Fibroblast of the aortic adventitia (primary cell): ENCODE data around the gene FSTL5. TPM values are rescaled to one million over a fixed set of nuclear protein-coding genes. Genes with fewer than 3 reads are reported as not detected.
A peak's percentile ranks its signal among the peaks of the same experiment; 100 is the strongest.

Experiments used
- DNase-seq: peaks from one replicate; pipeline ENCODE4 v3.0.0-alpha.2; 2010; ENCODE audit warnings: low read depth
- H3K4me3 ChIP-seq: 2 replicates; pipeline ENCODE4 v1.5.1; 2011; ENCODE audit warnings: low read depth, mild to moderate bottlenecking, control low read depth, low read length, moderate library complexity
- CTCF ChIP-seq: IDR thresholded peaks from 2 replicates; pipeline ENCODE4 v1.5.1; 2011; ENCODE audit warnings: mild to moderate bottlenecking, low read length, control low read depth, inconsistent platforms; ENCODE audit not compliant: insufficient read depth
- total RNA-seq: library from RNA; depleted of rRNA; stranded (reverse); fragments of >200 nt; gene quantifications from 2 replicates; pipeline ENCODE4 v1.2.3, GENCODE V29; 2012; ENCODE audit warnings: low replicate concordance

Gene FSTL5
- total RNA-seq, 1 donor = under 0.01 TPM

- no peak overlapping the region for H3K4me3 ChIP-seq
- TF ChIP-seq CTCF = no peak
- DNase-seq = no peak
Observed at GRCh38 chr4:161728929-161729328, 434.9 kb downstream of the FSTL5 start.

DNA sequence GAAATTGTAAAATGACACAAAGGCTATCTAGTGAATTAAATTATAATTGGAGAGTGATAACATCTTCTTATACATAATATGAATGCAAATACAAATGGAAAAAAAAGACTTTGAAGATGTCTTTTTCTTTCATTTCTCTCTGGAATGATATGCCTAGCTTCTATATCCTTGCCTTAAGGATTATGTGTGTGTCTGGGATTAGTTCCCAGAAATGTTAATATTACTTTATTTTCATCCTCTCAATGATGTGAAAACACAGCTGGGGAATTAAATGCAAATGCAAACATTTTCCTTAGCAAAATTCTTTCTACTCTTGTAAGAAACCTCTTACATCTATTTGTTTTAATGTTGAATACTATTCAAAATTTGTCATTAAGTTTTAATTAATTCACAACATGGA lies 441.9 kb downstream of the FSTL5 start:
- no peak overlapping the region for H3K4me3 ChIP-seq
- DNase-seq = no peak
- no peak for TF ChIP-seq CTCF

GRCh38 chr4:161717084-161717483 lies 446.7 kb downstream of the FSTL5 start:
- no peak for DNase-seq
- TF ChIP-seq CTCF = no peak

GRCh38 chr4:161714931-161715330 lies 448.9 kb downstream of the FSTL5 start:
- H3K4me3 ChIP-seq = no peak overlapping the region
- DNase-seq = no peak
- TF ChIP-seq CTCF = no peak

More at GRCh38 chr4:161717084-161717483, 446.7 kb downstream of the FSTL5 start:
- H3K4me3 ChIP-seq = no peak overlapping the region

DNA sequence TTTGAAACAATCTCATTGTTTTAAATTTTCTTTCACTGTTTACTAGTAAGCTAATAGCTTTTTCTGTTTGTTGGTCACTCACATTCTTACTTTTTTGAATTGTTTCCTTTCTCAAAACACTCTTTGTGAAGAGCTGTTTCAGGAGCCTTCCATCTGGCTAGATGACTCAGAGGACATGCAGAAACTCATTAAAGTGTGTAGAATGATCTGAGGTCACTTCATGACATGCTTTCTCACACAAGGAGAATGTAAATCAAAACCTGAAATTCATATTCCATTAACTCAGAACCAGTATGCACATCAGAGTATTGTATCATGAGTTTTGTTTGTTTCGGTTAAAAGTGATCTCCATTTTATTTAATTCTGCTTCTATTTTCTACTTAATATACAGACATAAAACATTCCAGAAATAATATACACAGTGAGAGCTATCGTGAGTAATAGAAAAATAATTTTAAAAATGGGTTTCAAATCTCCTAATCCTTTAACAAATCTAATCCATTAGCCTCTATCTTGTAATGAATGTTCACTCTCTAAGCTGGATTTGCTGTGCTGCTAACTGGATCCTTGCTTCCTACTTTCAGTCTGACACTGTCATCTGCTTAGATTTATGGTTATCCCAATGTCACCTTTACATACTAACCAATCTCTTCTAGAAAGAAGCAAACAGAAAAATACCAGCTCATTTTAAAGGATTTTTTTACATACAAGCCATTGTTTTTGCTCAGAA lies 449.6 kb downstream of the FSTL5 start:
- DNase-seq = peak; percentile 0
- no peak for TF ChIP-seq CTCF
- H3K4me3 ChIP-seq = no peak overlapping the region

- no peak overlapping the region for H3K4me3 ChIP-seq
- DNase-seq = no peak
- TF ChIP-seq CTCF = no peak
Observed at GRCh38 chr4:161704653-161705052, 459.1 kb downstream of the FSTL5 start.

DNA sequence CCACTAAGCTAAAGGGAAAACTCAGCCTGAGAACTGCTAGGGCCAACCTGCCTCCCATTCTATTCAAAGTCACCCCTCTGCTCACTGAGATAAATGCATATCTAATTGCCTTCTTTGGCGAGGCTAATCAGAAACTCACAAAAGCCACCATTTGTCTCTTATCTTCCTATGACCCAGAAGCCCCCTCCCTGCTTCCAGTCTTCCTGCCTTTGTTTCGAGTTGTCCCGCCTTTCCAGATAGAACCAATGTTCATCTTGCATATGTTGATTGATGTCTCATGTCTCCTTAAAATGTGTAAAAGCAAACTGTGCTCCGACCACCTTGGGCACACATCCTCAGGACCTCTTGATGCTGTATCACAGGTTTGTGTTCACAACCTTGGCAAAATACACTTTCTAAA lies 459.8 kb downstream of the FSTL5 start:
- H3K4me3 ChIP-seq = no peak overlapping the region
- no peak for TF ChIP-seq CTCF
- DNase-seq = no peak
